ENCODE results near the gene BTBD10.

GRCh38 chr11:13440100-13440855 is 22.7 kb downstream of the BTBD10 start:
- TF ChIP-seq TAF1 (IDR thresholded peaks at IDR 0.05; ENCODE audit: low read depth, low read length), result no peak
- no peak for TF ChIP-seq POLR2A (IDR thresholded peaks at IDR 0.05; ENCODE audit: low read depth, low read length)
- no peak for TF ChIP-seq SPI1 (IDR thresholded peaks at IDR 0.05; ENCODE audit: low read depth, low read length)
- no peak for TF ChIP-seq POLR2AphosphoS5 (IDR thresholded peaks at IDR 0.05; ENCODE audit: low read depth, low read length)
- no peak for TF ChIP-seq POU2F2 (IDR thresholded peaks at IDR 0.05; ENCODE audit: low read depth, low read length)

Measured in GM12891 (cell line).